MM.1S (cell line): Measurements from ENCODE around the gene CORO1C.

ENCODE experiments used
- EZH2phosphoT487 ChIP-seq: fragments of 300-600 bp; sonication (generic); IDR thresholded peaks from 2 replicates; pipeline ENCODE4 v1.6.1; 2018; ENCODE audit warnings: antibody characterized with exemption, low read length
- TF ChIP-seq, protein P1 (sequence below): fragments of 300-600 bp; sonication (generic); IDR thresholded peaks from 2 replicates; pipeline ENCODE4 v1.5.1; 2016; ENCODE audit warnings: antibody characterized with exemption, low read length, mixed read lengths

DNA sequence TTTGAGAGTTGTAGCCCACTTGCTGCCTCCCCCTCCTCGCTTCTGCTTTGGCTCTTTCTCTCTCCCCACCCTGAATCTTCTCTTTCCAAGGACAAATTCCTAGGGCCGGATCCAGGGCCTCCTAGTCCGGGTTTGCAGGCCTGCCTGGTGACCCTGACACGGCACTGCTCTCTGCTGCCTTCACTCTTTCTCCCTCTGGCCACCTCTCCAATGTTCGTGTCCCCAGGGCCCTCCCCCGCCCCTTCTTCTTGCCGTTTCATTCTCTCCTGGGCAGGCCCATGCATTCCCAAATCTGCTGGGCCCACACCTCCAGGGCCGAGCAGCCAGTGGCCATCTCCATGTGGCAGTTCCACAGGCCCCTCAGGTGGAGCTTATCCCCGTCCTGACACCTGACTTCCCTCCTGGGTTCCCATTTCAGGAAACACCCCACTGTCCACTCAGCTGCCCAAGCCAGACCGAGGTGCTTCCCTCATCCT lies 34.0 kb upstream of the CORO1C start:
- TF ChIP-seq, protein P1, sequence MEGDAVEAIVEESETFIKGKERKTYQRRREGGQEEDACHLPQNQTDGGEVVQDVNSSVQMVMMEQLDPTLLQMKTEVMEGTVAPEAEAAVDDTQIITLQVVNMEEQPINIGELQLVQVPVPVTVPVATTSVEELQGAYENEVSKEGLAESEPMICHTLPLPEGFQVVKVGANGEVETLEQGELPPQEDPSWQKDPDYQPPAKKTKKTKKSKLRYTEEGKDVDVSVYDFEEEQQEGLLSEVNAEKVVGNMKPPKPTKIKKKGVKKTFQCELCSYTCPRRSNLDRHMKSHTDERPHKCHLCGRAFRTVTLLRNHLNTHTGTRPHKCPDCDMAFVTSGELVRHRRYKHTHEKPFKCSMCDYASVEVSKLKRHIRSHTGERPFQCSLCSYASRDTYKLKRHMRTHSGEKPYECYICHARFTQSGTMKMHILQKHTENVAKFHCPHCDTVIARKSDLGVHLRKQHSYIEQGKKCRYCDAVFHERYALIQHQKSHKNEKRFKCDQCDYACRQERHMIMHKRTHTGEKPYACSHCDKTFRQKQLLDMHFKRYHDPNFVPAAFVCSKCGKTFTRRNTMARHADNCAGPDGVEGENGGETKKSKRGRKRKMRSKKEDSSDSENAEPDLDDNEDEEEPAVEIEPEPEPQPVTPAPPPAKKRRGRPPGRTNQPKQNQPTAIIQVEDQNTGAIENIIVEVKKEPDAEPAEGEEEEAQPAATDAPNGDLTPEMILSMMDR: no peak
- no peak for TF ChIP-seq EZH2phosphoT487
